Astrocyte of the hippocampus (primary cell): ENCODE measurements around the gene CD58.
A peak's percentile ranks its signal among the peaks of the same experiment; 100 is the strongest.
"Not testable (repeated sequence)": the region's sequence is repeated elsewhere in the genome, so short reads cannot be mapped to it uniquely, and the experiment has no call there.

ENCODE experiments used
- DNase-seq: peaks from one replicate; pipeline ENCODE4 v3.0.0; 2011; ENCODE audit warnings: low read depth, low spot score

CD58 gene

GRCh38 chr1:116570358-116571214 is at the start of gene CD58:
TSS of gene CD58 (minus strand) at chr1:116571026. CDS start at chr1:116570972, 54 bp downstream.
- DNase-seq, result peak; percentile 94

- DNase-seq, result not testable (repeated sequence)
Measured at GRCh38 chr1:116620392-116620791, 49.6 kb upstream of the CD58 start.

- not testable (repeated sequence) for DNase-seq
Measured at GRCh38 chr1:116619106-116619505, 48.3 kb upstream of the CD58 start.

GRCh38 chr1:116617808-116618207 is 47.0 kb upstream of the CD58 start:
- not testable (repeated sequence) for DNase-seq

GRCh38 chr1:116613825-116614224 is 43.0 kb upstream of the CD58 start:
- DNase-seq, result not testable (repeated sequence)

- DNase-seq, result not testable (repeated sequence)
Measured at GRCh38 chr1:116609801-116610371, 39.1 kb upstream of the CD58 start.

GRCh38 chr1:116608841-116609240 is 38.0 kb upstream of the CD58 start:
- not testable (repeated sequence) for DNase-seq

GRCh38 chr1:116608151-116608550 is 37.3 kb upstream of the CD58 start:
- DNase-seq, result not testable (repeated sequence)

GRCh38 chr1:116607463-116607862 is 36.6 kb upstream of the CD58 start:
- not testable (repeated sequence) for DNase-seq

- not testable (repeated sequence) for DNase-seq
Measured at GRCh38 chr1:116606067-116606466, 35.2 kb upstream of the CD58 start.

GRCh38 chr1:116605315-116605714 is 34.5 kb upstream of the CD58 start:
- no peak for DNase-seq

- DNase-seq, result not testable (repeated sequence)
Measured at GRCh38 chr1:116604408-116604807, 33.6 kb upstream of the CD58 start.

- DNase-seq, result not testable (repeated sequence)
Measured at GRCh38 chr1:116603646-116604045, 32.8 kb upstream of the CD58 start.

- DNase-seq, result not testable (repeated sequence)
Measured at GRCh38 chr1:116599369-116599768, 28.5 kb upstream of the CD58 start.

- not testable (repeated sequence) for DNase-seq
Measured at GRCh38 chr1:116598420-116599036, 27.7 kb upstream of the CD58 start.

- not testable (repeated sequence) for DNase-seq
Measured at GRCh38 chr1:116597388-116597787, 26.6 kb upstream of the CD58 start.

GRCh38 chr1:116596742-116597307 is 26.0 kb upstream of the CD58 start:
- DNase-seq, result not testable (repeated sequence)

- peak; percentile 53 for DNase-seq
Measured at GRCh38 chr1:116595946-116596741, 25.3 kb upstream of the CD58 start.

GRCh38 chr1:116595065-116595840 is 24.4 kb upstream of the CD58 start:
- DNase-seq, result not testable (repeated sequence)

- not testable (repeated sequence) for DNase-seq
Measured at GRCh38 chr1:116593977-116594376, 23.2 kb upstream of the CD58 start.
